Endodermal cell (in vitro differentiated cells): Measurements from ENCODE around the gene CX3CR1. TPM values are rescaled to one million over a fixed set of nuclear protein-coding genes. Genes with fewer than 3 reads are reported as not detected.

Experiments used
- DNase-seq: peaks from one replicate; pipeline ENCODE4 v3.0.0-alpha.2; 2017
- H3K27ac ChIP-seq: 2 replicates; pipeline ENCODE4 v1.5.1; 2013; ENCODE audit warnings: mild to moderate bottlenecking, low read depth, low read length, moderate library complexity
- H3K27me3 ChIP-seq: 2 replicates; pipeline ENCODE4 v1.6.1; 2013; ENCODE audit warnings: mild to moderate bottlenecking, low read length, moderate library complexity; ENCODE audit not compliant: insufficient read depth, control insufficient read depth, poor library complexity, severe bottlenecking
- H3K36me3 ChIP-seq: 2 replicates; pipeline ENCODE4 v1.7.0; 2013; ENCODE audit warnings: mild to moderate bottlenecking, low read length, moderate library complexity; ENCODE audit not compliant: control insufficient read depth, insufficient read depth
- H3K4me1 ChIP-seq: one replicate; pipeline ENCODE4 v1.7.0; 2013; ENCODE audit warnings: low read length; ENCODE audit not compliant: control insufficient read depth, insufficient read depth
- H3K4me3 ChIP-seq: 2 replicates; pipeline ENCODE4 v1.5.1; 2013; ENCODE audit warnings: mild to moderate bottlenecking, low read length, moderate library complexity
- H3K9ac ChIP-seq: 2 replicates; pipeline ENCODE4 v1.6.1; 2013; ENCODE audit warnings: mild to moderate bottlenecking, low read length, moderate library complexity; ENCODE audit not compliant: poor library complexity, severe bottlenecking; ENCODE audit errors: extremely low read depth
- H3K9me3 ChIP-seq: 2 replicates; pipeline ENCODE4 v1.6.1; 2013; ENCODE audit warnings: mild to moderate bottlenecking, low read length, moderate library complexity; ENCODE audit not compliant: control insufficient read depth
- H3K27ac Mint-ChIP-seq: 2 replicates; pipeline ENCODE4 v1.8.0; 2020; ENCODE audit warnings: mixed read lengths
- H3K27me3 Mint-ChIP-seq: 2 replicates; pipeline ENCODE4 v1.8.0; 2021; ENCODE audit warnings: mild to moderate bottlenecking, mixed read lengths; ENCODE audit not compliant: insufficient read depth
- H3K36me3 Mint-ChIP-seq: 2 replicates; pipeline ENCODE4 v1.8.0; 2020; ENCODE audit warnings: low read depth, mixed read lengths
- H3K4me1 Mint-ChIP-seq: 2 replicates; pipeline ENCODE4 v1.8.0; 2020; ENCODE audit warnings: mixed read lengths
- H3K4me3 Mint-ChIP-seq: 2 replicates; pipeline ENCODE4 v1.8.0; 2020; ENCODE audit warnings: mild to moderate bottlenecking, moderate library complexity, mixed read lengths
- H3K9me3 Mint-ChIP-seq: 2 replicates; pipeline ENCODE4 v1.8.0; 2020; ENCODE audit warnings: mild to moderate bottlenecking, mixed read lengths
- CTCF ChIP-seq: fragments of 200-600 bp; sonication (generic); conservative IDR thresholded peaks from 2 replicates; pipeline ENCODE4 v1.5.0; 2021; ENCODE audit warnings: antibody characterized with exemption, mild to moderate bottlenecking
- WGBS, 2 experiments: methylation state at CpG; one replicate each; pipeline versions ENCODE4 v1.1.5 to v1.1.7; 2013; ENCODE audit warnings: missing lambda C conversion rate in 2 of 2, mixed read lengths in 1 of 2; ENCODE audit not compliant: insufficient coverage in 1 of 2, insufficient read length in 1 of 2; 5-methylcytosine and 5-hydroxymethylcytosine counted together
- total RNA-seq, 2 donors: library from RNA; stranded (reverse); fragmentation: NEBNext Ultra II Directional in 1 of 2; extraction: Animal tissue kit (Norgen Biotek cat#: 25700) in 1 of 2; gene quantifications; 2 replicates in 1 of 2; 3 replicates in 1 of 2; pipeline ENCODE4 v1.2.1, GENCODE V29; 2021

CX3CR1 gene
- total RNA-seq, 2 donors from 2014 or later, result not detected

GRCh38 chr3:39260957-39261356, 18.9 kb downstream of the CX3CR1 start:
- Histone ChIP-seq H3K9me3 (no peaks in the 10 kb centered on the region), H3K4me3 (no peak overlapping the region), H3K9ac (no peak overlapping the region), H3K4me1 (no peaks in the 10 kb centered on the region), H3K27ac (no peak overlapping the region), H3K27me3 (peaks cover 16% of the 10 kb centered on the region), H3K36me3 (no peaks in the 10 kb centered on the region)
- 62 to 81% methylated on average over 5 to 7 of the region's 7 CpGs for WGBS, 2 experiments
- H3K4me3 Mint-ChIP-seq, result no peak overlapping the region
- H3K4me1 Mint-ChIP-seq, result no peaks in the 10 kb centered on the region
- TF ChIP-seq CTCF, result peak; percentile 54
- no peaks in the 10 kb centered on the region for H3K9me3 Mint-ChIP-seq
- peaks cover 9% of the 10 kb centered on the region for H3K27me3 Mint-ChIP-seq
- H3K27ac Mint-ChIP-seq, result no peak overlapping the region
- H3K36me3 Mint-ChIP-seq, result no peaks in the 10 kb centered on the region
- DNase-seq, result no peak

GRCh38 chr3:39260318-39260717, 19.5 kb downstream of the CX3CR1 start:
- Mint-ChIP-seq H3K27ac (no peak overlapping the region), H3K9me3 (no peaks in the 10 kb centered on the region)
- no peak for TF ChIP-seq CTCF

GRCh38 chr3:39255503-39256325, 24.1 kb downstream of the CX3CR1 start:
- Histone ChIP-seq H3K27me3 (peaks cover 7% of the 10 kb centered on the region), H3K27ac (no peak overlapping the region), H3K36me3 (no peaks in the 10 kb centered on the region), H3K9ac (no peak overlapping the region), H3K4me1 (no peaks in the 10 kb centered on the region), H3K4me3 (no peak overlapping the region), H3K9me3 (no peaks in the 10 kb centered on the region)
- Mint-ChIP-seq H3K9me3 (no peaks in the 10 kb centered on the region), H3K36me3 (no peaks in the 10 kb centered on the region), H3K4me1 (no peaks in the 10 kb centered on the region), H3K27ac (no peak overlapping the region), H3K4me3 (no peak overlapping the region), H3K27me3 (peaks cover 11% of the 10 kb centered on the region)
- WGBS, 2 experiments, result 78 to 85% methylated on average over 4 to 5 of the region's 5 CpGs
- DNase-seq, result no peak
- no peak for TF ChIP-seq CTCF

More at GRCh38 chr3:39260318-39260717, 19.5 kb downstream of the CX3CR1 start:
- Mint-ChIP-seq H3K4me3 (no peak overlapping the region), H3K27me3 (peaks cover 9% of the 10 kb centered on the region), H3K4me1 (no peaks in the 10 kb centered on the region), H3K36me3 (no peaks in the 10 kb centered on the region)
- H3K9ac ChIP-seq, result no peak overlapping the region
- 71 to 93% methylated on average over 1 of the region's 2 CpGs for WGBS, 2 experiments
- no peak for DNase-seq
- H3K4me1 ChIP-seq, result no peaks in the 10 kb centered on the region
- H3K4me3 ChIP-seq, result no peak overlapping the region
- H3K36me3 ChIP-seq, result no peaks in the 10 kb centered on the region
- peaks cover 16% of the 10 kb centered on the region for H3K27me3 ChIP-seq
- H3K9me3 ChIP-seq, result no peaks in the 10 kb centered on the region
- no peak overlapping the region for H3K27ac ChIP-seq
